K562 (cell line): Measurements from ENCODE around the gene SIGLEC9. TPM values are rescaled to one million over a fixed set of nuclear protein-coding genes. Genes with fewer than 3 reads are reported as not detected.

ENCODE experiments used
- ARNT ChIP-seq, 2 experiments: fragments of 450-650 bp; IDR thresholded peaks; 2 replicates each; pipeline ENCODE4 v1.6.1; 2016; ENCODE audit warnings: mild to moderate bottlenecking in 1 of 2
- ATF4 ChIP-seq: fragments of 450-650 bp; formaldehyde crosslinking; IDR thresholded peaks from 2 replicates; pipeline ENCODE4 v1.4.0; 2022; ENCODE audit warnings: mild to moderate bottlenecking, moderate library complexity
- EHMT2 ChIP-seq: fragments of 450-650 bp; IDR thresholded peaks from 2 replicates; pipeline ENCODE4 v1.6.1; 2018; ENCODE audit warnings: antibody characterized with exemption
- FOXJ2 ChIP-seq: fragments of 200-800 bp; sonication (Bioruptor generic); IDR thresholded peaks from 2 replicates; pipeline ENCODE4 v1.6.1; 2016; ENCODE audit warnings: missing genetic modification characterization, missing compliant biosample characterization
- GABPB1 ChIP-seq: sonication (generic); formaldehyde crosslinking; IDR thresholded peaks from 2 replicates; pipeline ENCODE4 v1.8.0; 2022; ENCODE audit warnings: mild to moderate bottlenecking, missing genetic modification reagents
- JUND ChIP-seq, 2 experiments: IDR thresholded peaks; 2 replicates in 1 of 2; 3 replicates in 1 of 2; pipeline ENCODE4 v1.6.1; 2011; ENCODE audit warnings: borderline replicate concordance in 2 of 2, low read depth in 2 of 2, low read length in 2 of 2, improper control_type of control experiment in 1 of 2, missing biosample characterization in 1 of 2, missing genetic modification characterization in 1 of 2, missing genetic modification reagents in 1 of 2
- KLF16 ChIP-seq: IDR thresholded peaks from 2 replicates; pipeline ENCODE4 v1.6.1; 2016; ENCODE audit warnings: antibody characterized with exemption
- RFX1 ChIP-seq: fragments of 450-650 bp; IDR thresholded peaks from 2 replicates; pipeline ENCODE4 v1.6.1; 2016; ENCODE audit warnings: mild to moderate bottlenecking, moderate library complexity
- TCF15 ChIP-seq: fragments of 250-450 bp; sonication (Bioruptor Pico); IDR thresholded peaks from 2 replicates; pipeline ENCODE4 v1.8.0; 2022; ENCODE audit warnings: moderate library complexity, mild to moderate bottlenecking, inconsistent platforms
- TGIF2 ChIP-seq: sonication (generic); formaldehyde crosslinking; IDR thresholded peaks from 2 replicates; pipeline ENCODE4 v1.8.1; 2022; ENCODE audit warnings: mild to moderate bottlenecking, missing genetic modification reagents, moderate library complexity
- ZBTB11 ChIP-seq, 3 experiments: fragments of 200-800 bp in 1 of 3; fragments of 250-450 bp in 1 of 3; fragments of 450-650 bp in 1 of 3; sonication (Bioruptor Pico) in 1 of 3; sonication (Bioruptor generic) in 1 of 3; formaldehyde crosslinking in 1 of 3; IDR thresholded peaks; 2 replicates each; pipeline versions ENCODE4 v1.6.1 to v1.8.0; 2016 to 2022; ENCODE audit warnings: mild to moderate bottlenecking in 2 of 3, missing genetic modification characterization in 2 of 3, missing compliant biosample characterization in 1 of 3, moderate library complexity in 1 of 3
- ZNF134 ChIP-seq: fragments of 250-450 bp; sonication (Bioruptor Pico); conservative IDR thresholded peaks from 2 replicates; pipeline ENCODE4 v1.4.0; 2020
- ZZZ3 ChIP-seq: fragments of 450-650 bp; IDR thresholded peaks from 2 replicates; pipeline ENCODE4 v1.6.1; 2016; ENCODE audit warnings: antibody characterized with exemption, mild to moderate bottlenecking, moderate library complexity
- polyA plus RNA-seq, 8 experiments: library from polyadenylated mRNA; depleted of rRNA in 4 of 8; stranded (reverse) in 5 of 8; unstranded in 3 of 8; fragments of >200 nt; fragmentation: Nextera tagmentation in 2 of 8; fragmentation: Illumina TruSeq in 1 of 8; extraction: Ambion mirVana in 2 of 8; extraction: Trizol in 1 of 8; gene quantifications; 2 replicates each; pipeline versions ENCODE4 v1.2.1 to v1.2.3, GENCODE V29; 2011 to 2014; ENCODE audit warnings: inconsistent platforms in 1 of 8, missing spikeins in 1 of 8
- total RNA-seq, 7 experiments: library from RNA; depleted of rRNA in 6 of 7; stranded (reverse); fragments of >200 nt in 6 of 7; fragmentation: Illumina TruSeq in 2 of 7; extraction: Trizol in 2 of 7; gene quantifications; 2 replicates each; pipeline versions ENCODE4 v1.2.1 to v1.2.3, GENCODE V29; 2011 to 2021; ENCODE audit warnings: low replicate concordance in 1 of 7
- TF ChIP-seq, protein P1 (sequence below): fragments of 450-650 bp; IDR thresholded peaks from 2 replicates; pipeline ENCODE4 v1.6.1; 2014; ENCODE audit warnings: low read depth, mild to moderate bottlenecking, moderate library complexity, borderline replicate concordance
- TF ChIP-seq, protein P2 (sequence below): fragments of 450-650 bp; IDR thresholded peaks from 2 replicates; pipeline ENCODE4 v1.6.1; 2018; ENCODE audit warnings: mild to moderate bottlenecking, low read depth; ENCODE audit not compliant: partially characterized antibody

Gene SIGLEC9
- total and polyA plus RNA-seq, 9 of the 15 experiments (the other 6 are each of a cell fraction or from before 2014, with no cell fraction given): 0.09 to 0.34 (median 0.22) TPM; not detected in 4

DNA sequence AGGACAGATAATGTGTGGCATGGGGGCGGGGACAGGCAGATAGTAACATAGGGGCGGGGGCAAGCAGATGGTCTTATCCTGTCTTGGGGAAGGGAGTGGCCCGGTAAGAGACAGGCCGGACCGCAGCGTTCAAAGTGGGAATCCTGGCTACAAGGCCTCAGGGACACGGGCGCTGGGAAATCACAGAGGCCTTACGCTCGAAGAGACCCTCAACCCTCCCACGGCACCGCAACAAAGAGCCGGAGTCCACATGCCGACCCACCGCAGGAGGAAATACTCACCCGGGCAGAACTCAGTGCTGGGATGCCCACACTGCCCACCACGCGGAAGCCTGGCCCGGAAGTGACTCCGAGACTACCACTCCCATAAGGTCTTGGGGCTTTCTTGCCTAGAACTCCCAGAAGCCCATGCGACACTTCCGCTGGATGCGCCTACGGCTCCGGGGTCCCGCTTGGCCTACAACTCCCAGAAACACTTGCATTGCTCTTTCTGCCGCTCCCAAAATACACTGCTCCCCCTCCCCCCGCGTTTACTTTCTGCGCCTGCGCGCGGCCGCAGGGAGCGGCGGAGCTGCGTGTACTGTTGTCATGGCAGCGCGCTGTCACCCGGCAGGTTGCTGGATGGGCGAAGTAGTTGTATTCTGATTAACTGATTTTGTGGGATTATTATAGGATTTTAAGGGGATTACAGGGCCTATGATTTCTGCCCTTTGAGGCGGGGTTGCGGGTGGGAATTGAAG is 16.5 kb upstream of the SIGLEC9 start, which contains the start of gene CTU1 (continued):
- TF ChIP-seq, protein P1, sequence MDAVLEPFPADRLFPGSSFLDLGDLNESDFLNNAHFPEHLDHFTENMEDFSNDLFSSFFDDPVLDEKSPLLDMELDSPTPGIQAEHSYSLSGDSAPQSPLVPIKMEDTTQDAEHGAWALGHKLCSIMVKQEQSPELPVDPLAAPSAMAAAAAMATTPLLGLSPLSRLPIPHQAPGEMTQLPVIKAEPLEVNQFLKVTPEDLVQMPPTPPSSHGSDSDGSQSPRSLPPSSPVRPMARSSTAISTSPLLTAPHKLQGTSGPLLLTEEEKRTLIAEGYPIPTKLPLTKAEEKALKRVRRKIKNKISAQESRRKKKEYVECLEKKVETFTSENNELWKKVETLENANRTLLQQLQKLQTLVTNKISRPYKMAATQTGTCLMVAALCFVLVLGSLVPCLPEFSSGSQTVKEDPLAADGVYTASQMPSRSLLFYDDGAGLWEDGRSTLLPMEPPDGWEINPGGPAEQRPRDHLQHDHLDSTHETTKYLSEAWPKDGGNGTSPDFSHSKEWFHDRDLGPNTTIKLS: peak; percentile 94
- TF ChIP-seq, protein P2, sequence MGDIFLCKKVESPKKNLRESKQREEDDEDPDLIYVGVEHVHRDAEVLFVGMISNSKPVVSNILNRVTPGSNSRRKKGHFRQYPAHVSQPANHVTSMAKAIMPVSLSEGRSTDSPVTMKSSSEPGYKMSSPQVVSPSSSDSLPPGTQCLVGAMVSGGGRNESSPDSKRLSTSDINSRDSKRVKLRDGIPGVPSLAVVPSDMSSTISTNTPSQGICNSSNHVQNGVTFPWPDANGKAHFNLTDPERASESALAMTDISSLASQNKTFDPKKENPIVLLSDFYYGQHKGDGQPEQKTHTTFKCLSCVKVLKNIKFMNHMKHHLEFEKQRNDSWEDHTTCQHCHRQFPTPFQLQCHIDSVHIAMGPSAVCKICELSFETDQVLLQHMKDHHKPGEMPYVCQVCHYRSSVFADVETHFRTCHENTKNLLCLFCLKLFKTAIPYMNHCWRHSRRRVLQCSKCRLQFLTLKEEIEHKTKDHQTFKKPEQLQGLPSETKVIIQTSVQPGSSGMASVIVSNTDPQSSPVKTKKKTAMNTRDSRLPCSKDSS: no peak
- TF ChIP-seq ATF4 (CRISPR knock-in tag) (no peak), ZZZ3 (no peak), RFX1 (peak; percentile 99), ZNF134 (no peak), ARNT (IDR thresholded peaks at IDR 0.05) (peak in 1 of 2 experiments; percentile 83; a peak in 2 of 4 replicates), TGIF2 (CRISPR knock-in tag) (no peak; the same call in 1 of the 2 replicates), EHMT2 (no peak), TCF15 (CRISPR knock-in tag) (no peak), ZBTB11 (CRISPR knock-in tag; IDR thresholded peaks at IDR 0.05) (peak in 1 of 3 experiments; percentile 86; a peak in 2 of 6 replicates), KLF16 (no peak), FOXJ2 (tag) (peak; percentile 88), JUND (IDR thresholded peaks at IDR 0.05; ENCODE audit: borderline replicate concordance, low read depth, low read length) (peak; percentile 73), JUND (tag; IDR thresholded peaks at IDR 0.05; ENCODE audit: borderline replicate concordance, low read depth, low read length) (peak; percentile 42; the same call in 1 of the 3 replicates), GABPB1 (peak; percentile 98)
